Endothelial cell of umbilical vein (primary cell): ENCODE measurements around the gene ITPRIPL1. TPM values are rescaled to one million over a fixed set of nuclear protein-coding genes. Genes with fewer than 3 reads are reported as not detected.

Experiments
- BruUV-seq: library from RNA; stranded (reverse); fragments of 400-500 nt; replicated peaks from 2 replicates; lab custom pipeline; 2021; lab: Mats Ljungman, UMichigan
- CTCF ChIA-PET: fragments of 300-600, 350-600 bp; sonication (Branson Sonifier 250); formaldehyde crosslinking; loops from one replicate; lab custom pipeline; 2021; ENCODE audit warnings: antibody characterized with exemption, inconsistent platforms; lab: Charles Lee
- POLR2A ChIA-PET: fragments of 300-600, 350-600 bp; sonication (Branson Sonifier 250); formaldehyde crosslinking; loops from one replicate; lab custom pipeline; 2021; ENCODE audit warnings: antibody characterized with exemption, inconsistent platforms; lab: Charles Lee
- DNase-seq: peaks from one replicate; pipeline ENCODE4 v3.0.0-alpha.2; 2011; ENCODE audit warnings: low read depth, low spot score
- FAIRE-seq: peaks from 2 replicates; lab custom pipeline; 2011; peaks lifted over from hg19 to GRCh38; lab: Jason Lieb, UNC
- H2AFZ ChIP-seq: 2 replicates; pipeline ENCODE4 v1.6.0; 2012; ENCODE audit warnings: low read depth, low read length, control low read depth, inconsistent platforms
- H3K27ac ChIP-seq: 2 replicates; pipeline ENCODE4 v1.5.1; 2011; ENCODE audit warnings: low read depth, mild to moderate bottlenecking, control low read depth, low read length, moderate library complexity; ENCODE audit not compliant: insufficient read depth
- H3K27me3 ChIP-seq, 2 experiments: 2 replicates each; pipeline versions ENCODE4 v1.6.0 to v1.6.1; 2011; ENCODE audit warnings: low read length in 2 of 2, mixed read lengths in 1 of 2; ENCODE audit not compliant: control insufficient read depth in 2 of 2, insufficient read depth in 2 of 2
- H3K36me3 ChIP-seq, 2 experiments: 2 replicates in 1 of 2; 3 replicates in 1 of 2; pipeline ENCODE4 v1.5.1; 2011; ENCODE audit warnings: low read length in 2 of 2, mild to moderate bottlenecking in 1 of 2, moderate library complexity in 1 of 2; ENCODE audit not compliant: control insufficient read depth in 2 of 2, insufficient read depth in 2 of 2; ENCODE audit errors: extremely low read depth in 1 of 2
- H3K4me1 ChIP-seq: 3 replicates; pipeline ENCODE4 v1.5.1; 2011; ENCODE audit warnings: mild to moderate bottlenecking, low read length; ENCODE audit not compliant: control insufficient read depth, insufficient read depth; ENCODE audit errors: extremely low read depth
- H3K4me2 ChIP-seq: 2 replicates; pipeline ENCODE4 v1.6.1; 2011; ENCODE audit warnings: low read length, control low read depth, mixed read lengths; ENCODE audit not compliant: insufficient read depth
- H3K4me3 ChIP-seq, 3 experiments: fragments of 200-600 bp in 1 of 3; sonication (generic), shearing (Covaris generic) in 1 of 3; replicated peaks in 1 of 3; 2 replicates each; pipeline ENCODE4 v1.5.1; 2011 to 2016; ENCODE audit warnings: control low read depth in 3 of 3, low read length in 3 of 3, mild to moderate bottlenecking in 2 of 3, inconsistent platforms in 1 of 3, low read depth in 1 of 3, moderate library complexity in 1 of 3; ENCODE audit not compliant: insufficient read depth in 1 of 3
- H3K79me2 ChIP-seq: 2 replicates; pipeline ENCODE4 v1.6.0; 2012; ENCODE audit warnings: low read length, inconsistent platforms; ENCODE audit not compliant: control insufficient read depth, insufficient read depth
- H3K9ac ChIP-seq: replicated peaks from 2 replicates; pipeline ENCODE3; 2011; ENCODE audit warnings: low read length, control low read depth; ENCODE audit not compliant: insufficient read depth; ENCODE audit errors: extremely low read depth
- H3K9me1 ChIP-seq: replicated peaks from 3 replicates; pipeline ENCODE4 v1.6.0; 2011; ENCODE audit warnings: mild to moderate bottlenecking, low read length; ENCODE audit not compliant: control insufficient read depth, insufficient read depth; ENCODE audit errors: extremely low read depth
- H3K9me3 ChIP-seq: replicated peaks from 2 replicates; pipeline ENCODE4 v1.5.1; 2012; ENCODE audit warnings: low read length, inconsistent platforms; ENCODE audit not compliant: control insufficient read depth, insufficient read depth
- H4K20me1 ChIP-seq: replicated peaks from 2 replicates; pipeline ENCODE3; 2011; ENCODE audit warnings: mild to moderate bottlenecking, low read length; ENCODE audit not compliant: control insufficient read depth, insufficient read depth; ENCODE audit errors: extremely low read depth
- CTCF ChIP-seq, 2 donors: IDR thresholded peaks; 1 replicate in 1 of 2; 2 replicates in 1 of 2; pipeline ENCODE4 v1.5.1; 2011; ENCODE audit warnings: low read length in 2 of 2, mild to moderate bottlenecking in 2 of 2, moderate library complexity in 2 of 2, control low read depth in 1 of 2, inconsistent platforms in 1 of 2, low read depth in 1 of 2; ENCODE audit not compliant: insufficient read depth in 1 of 2; ENCODE audit errors: extremely low read depth in 1 of 2
- EZH2 ChIP-seq: IDR thresholded peaks from 2 replicates; pipeline ENCODE4 v1.6.1; 2012; ENCODE audit warnings: borderline replicate concordance, low read depth, mild to moderate bottlenecking, moderate library complexity, low read length, inconsistent platforms; ENCODE audit not compliant: severe bottlenecking
- FOS ChIP-seq: IDR thresholded peaks from 2 replicates; pipeline ENCODE4 v1.6.1; 2011; ENCODE audit warnings: mild to moderate bottlenecking, low read length, moderate library complexity, borderline replicate concordance; ENCODE audit not compliant: insufficient read depth
- GATA2 ChIP-seq: IDR thresholded peaks from 2 replicates; pipeline ENCODE4 v1.7.0; 2011; ENCODE audit warnings: low read depth, mild to moderate bottlenecking, moderate library complexity, mixed read lengths, low read length; ENCODE audit not compliant: insufficient read length, insufficient read depth
- JUN ChIP-seq: IDR thresholded peaks from 2 replicates; pipeline ENCODE4 v1.6.1; 2011; ENCODE audit warnings: borderline replicate concordance, low read depth; ENCODE audit not compliant: insufficient read length, insufficient read depth
- MAX ChIP-seq: IDR thresholded peaks from 2 replicates; pipeline ENCODE4 v1.6.1; 2011; ENCODE audit not compliant: insufficient read depth, insufficient read length
- MYC ChIP-seq: IDR thresholded peaks from one replicate; pipeline ENCODE4 v1.6.1; 2011; ENCODE audit warnings: mild to moderate bottlenecking, low read depth, low read length
- POLR2A ChIP-seq: IDR thresholded peaks from 2 replicates; pipeline ENCODE4 v1.6.1; 2012; ENCODE audit warnings: low read depth, mild to moderate bottlenecking, control low read depth, low read length
- POLR2AphosphoS5 ChIP-seq: IDR thresholded peaks from 2 replicates; pipeline ENCODE4 v1.6.1; 2012; ENCODE audit warnings: low read depth, mild to moderate bottlenecking, control low read depth, low read length, moderate library complexity; ENCODE audit not compliant: insufficient read depth
- dilution Hi-C: fragments of 300-500 bp; cut with MboI; formaldehyde crosslinking; loops from one replicate; pipeline ENCODE4 v1.15.0; 2019; ENCODE audit warnings: low sequenced_read_pairs; ENCODE audit not compliant: extremely low pct_ligation_motif_present
- intact Hi-C: fragments of 100-400 bp; cut with micrococcal nuclease; formaldehyde crosslinking; loops from one replicate; pipeline ENCODE4 v1.10.0; 2022
- polyA plus RNA-seq, 4 experiments: library from polyadenylated mRNA; depleted of rRNA in 3 of 4; stranded (reverse) in 3 of 4; unstranded in 1 of 4; fragments of >200 nt; gene quantifications; 2 replicates each; pipeline versions ENCODE4 v1.2.1 to v1.2.3, GENCODE V29; 2011 to 2012; ENCODE audit warnings: missing spikeins in 1 of 4
- total RNA-seq: library from RNA; stranded (reverse); gene quantifications from 2 replicates; pipeline ENCODE4 v1.2.3, GENCODE V29; 2021

Gene ITPRIPL1
- total and polyA plus RNA-seq, 2 donors (not counting 3 experiments of a cell fraction or from before 2014, with no cell fraction given), result 2.6 to 5.8 TPM

- Histone ChIP-seq H3K4me2 (no peak overlapping the region), H3K9me1 (no peaks in the 10 kb centered on the region), H3K27ac (no peak overlapping the region), H3K9ac (no peak overlapping the region), H4K20me1 (no peaks in the 10 kb centered on the region), H3K4me1 (no peaks in the 10 kb centered on the region), H3K27me3 (no peaks in the 10 kb centered on the region), H3K79me2 (no peaks in the 10 kb centered on the region), H2AFZ (no peak overlapping the region), H3K4me3 (no peak overlapping the region), H3K9me3 (no peaks in the 10 kb centered on the region), H3K36me3 (peaks cover 2 to 7% of the 10 kb centered on the region in 2 experiments)
- ChIA-PET POLR2A (no interaction called here), CTCF (no interaction called here)
- DNase-seq (no peak), FAIRE-seq (no peak)
- TF ChIP-seq MYC (no peak), CTCF (IDR thresholded peaks at IDR 0.05; ENCODE audit: extremely low read depth in 1 of 2, insufficient read depth in 1 of 2, low read depth in 1 of 2, low read length in 2 of 2) (no peak), FOS (no peak), POLR2AphosphoS5 (no peak), JUN (no peak), POLR2A (no peak), EZH2 (no peak), MAX (no peak), GATA2 (no peak)
- dilution Hi-C loops, result no loop called here
- BruUV-seq, result no TSS peak
- intact Hi-C loops, result no loop called here
Measured at GRCh38 chr2:96361751-96362150, 36.6 kb downstream of the ITPRIPL1 start.
